Loucy (cell line): ENCODE results near the gene TYW3.

ENCODE experiments used
- H2AFZ ChIP-seq: fragments of 200-600 bp; sonication (generic); 2 replicates; pipeline ENCODE4 v1.6.0; 2016; ENCODE audit warnings: antibody characterized with exemption, mild to moderate bottlenecking, low read length, moderate library complexity
- H3F3A ChIP-seq: fragments of 200-600 bp; 2 replicates; pipeline ENCODE4 v1.6.0; 2016; ENCODE audit warnings: antibody characterized with exemption, low read depth, mild to moderate bottlenecking
- H3K27me3 ChIP-seq: fragments of 200-600 bp; sonication (generic); 2 replicates; pipeline ENCODE4 v1.6.1; 2014; ENCODE audit warnings: low read length, mild to moderate bottlenecking; ENCODE audit not compliant: insufficient read depth, poor library complexity, severe bottlenecking
- H3K36me3 ChIP-seq: fragments of 200-600 bp; sonication (generic); 2 replicates; pipeline ENCODE4 v1.6.1; 2016; ENCODE audit warnings: low read length; ENCODE audit not compliant: insufficient read depth
- H3K4me1 ChIP-seq: fragments of 200-600 bp; sonication (generic); 2 replicates; pipeline ENCODE4 v1.5.1; 2014; ENCODE audit warnings: low read length, mild to moderate bottlenecking; ENCODE audit not compliant: insufficient read depth, poor library complexity, severe bottlenecking
- H3K4me2 ChIP-seq: fragments of 200-600 bp; sonication (generic); 2 replicates; pipeline ENCODE4 v1.6.0; 2014; ENCODE audit warnings: antibody characterized with exemption, low read length, low read depth, mild to moderate bottlenecking; ENCODE audit not compliant: poor library complexity, severe bottlenecking
- H3K4me3 ChIP-seq: fragments of 200-600 bp; sonication (generic); 2 replicates; pipeline ENCODE4 v1.5.1; 2014; ENCODE audit warnings: low read length, mild to moderate bottlenecking, mixed read lengths; ENCODE audit not compliant: poor library complexity, severe bottlenecking
- H3K79me2 ChIP-seq: fragments of 200-600 bp; sonication (generic); 2 replicates; pipeline ENCODE4 v1.6.1; 2014; ENCODE audit warnings: low read length; ENCODE audit not compliant: insufficient read depth
- H3K9ac ChIP-seq: fragments of 200-600 bp; sonication (generic); 2 replicates; pipeline ENCODE4 v1.6.0; 2014; ENCODE audit warnings: mild to moderate bottlenecking, low read depth, low read length, moderate library complexity; ENCODE audit not compliant: poor library complexity, severe bottlenecking
- H3K9me2 ChIP-seq: fragments of 200-600 bp; sonication (generic); replicated peaks from 2 replicates; pipeline ENCODE4 v1.6.1; 2016; ENCODE audit warnings: low read depth, low read length, mixed read lengths
- H3K9me3 ChIP-seq: fragments of 200-600 bp; sonication (generic); 2 replicates; pipeline ENCODE4 v1.6.1; 2014; ENCODE audit warnings: mild to moderate bottlenecking, antibody characterized with exemption, low read length, low read depth; ENCODE audit not compliant: insufficient read depth
- H4K20me1 ChIP-seq: fragments of 200-600 bp; sonication (generic); 2 replicates; pipeline ENCODE4 v1.6.0; 2014; ENCODE audit warnings: antibody characterized with exemption, low read length, mild to moderate bottlenecking; ENCODE audit not compliant: insufficient read depth, poor library complexity, severe bottlenecking
- EZH2phosphoT487 ChIP-seq: fragments of 200-600 bp; IDR thresholded peaks from 2 replicates; pipeline ENCODE4 v1.6.1; 2018; ENCODE audit warnings: antibody characterized with exemption, mild to moderate bottlenecking, moderate library complexity, borderline replicate concordance
- TF ChIP-seq, protein P1 (sequence below): fragments of 200-600 bp; sonication (generic); conservative IDR thresholded peaks from 2 replicates; pipeline ENCODE4 v1.5.1; 2014; ENCODE audit warnings: mild to moderate bottlenecking, antibody characterized with exemption, low read length

Gene TYW3

GRCh38 chr1:74772945-74773344 is 40.0 kb downstream of the TYW3 start:
- Histone ChIP-seq H3K9ac (no peak overlapping the region), H3K4me2 (peak overlapping the region; percentile 2), H4K20me1 (no peaks in the 10 kb centered on the region), H3K9me2 (no peaks in the 10 kb centered on the region), H3K27me3 (no peaks in the 10 kb centered on the region), H3K36me3 (no peaks in the 10 kb centered on the region), H3K79me2 (no peaks in the 10 kb centered on the region), H3F3A (no peaks in the 10 kb centered on the region), H3K4me1 (peaks cover 5% of the 10 kb centered on the region), H3K4me3 (no peak overlapping the region), H3K9me3 (no peaks in the 10 kb centered on the region), H2AFZ (peak overlapping the region; percentile 59)
- TF ChIP-seq, protein P1, sequence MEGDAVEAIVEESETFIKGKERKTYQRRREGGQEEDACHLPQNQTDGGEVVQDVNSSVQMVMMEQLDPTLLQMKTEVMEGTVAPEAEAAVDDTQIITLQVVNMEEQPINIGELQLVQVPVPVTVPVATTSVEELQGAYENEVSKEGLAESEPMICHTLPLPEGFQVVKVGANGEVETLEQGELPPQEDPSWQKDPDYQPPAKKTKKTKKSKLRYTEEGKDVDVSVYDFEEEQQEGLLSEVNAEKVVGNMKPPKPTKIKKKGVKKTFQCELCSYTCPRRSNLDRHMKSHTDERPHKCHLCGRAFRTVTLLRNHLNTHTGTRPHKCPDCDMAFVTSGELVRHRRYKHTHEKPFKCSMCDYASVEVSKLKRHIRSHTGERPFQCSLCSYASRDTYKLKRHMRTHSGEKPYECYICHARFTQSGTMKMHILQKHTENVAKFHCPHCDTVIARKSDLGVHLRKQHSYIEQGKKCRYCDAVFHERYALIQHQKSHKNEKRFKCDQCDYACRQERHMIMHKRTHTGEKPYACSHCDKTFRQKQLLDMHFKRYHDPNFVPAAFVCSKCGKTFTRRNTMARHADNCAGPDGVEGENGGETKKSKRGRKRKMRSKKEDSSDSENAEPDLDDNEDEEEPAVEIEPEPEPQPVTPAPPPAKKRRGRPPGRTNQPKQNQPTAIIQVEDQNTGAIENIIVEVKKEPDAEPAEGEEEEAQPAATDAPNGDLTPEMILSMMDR = no peak
- TF ChIP-seq EZH2phosphoT487 = no peak

DNA sequence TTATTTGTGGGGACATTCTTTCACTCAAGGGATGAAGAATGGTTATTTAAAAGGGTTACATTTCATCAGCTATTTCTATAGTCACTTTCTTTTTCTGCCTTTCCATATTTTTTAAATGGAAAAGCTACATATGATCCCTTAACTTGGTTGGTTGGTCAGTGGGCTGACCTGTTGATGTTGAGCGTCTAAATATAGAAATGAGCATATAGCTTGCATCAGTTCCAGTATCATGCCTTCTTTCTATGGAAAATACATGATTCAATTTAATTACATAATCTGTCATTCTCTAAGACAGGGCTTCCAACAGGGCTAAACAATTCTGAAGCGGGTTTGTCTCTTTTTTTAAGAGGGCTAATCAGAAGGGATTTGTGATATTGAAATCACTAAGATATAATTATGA is 40.6 kb downstream of the TYW3 start:
- Histone ChIP-seq H3K4me1 (peaks cover 5% of the 10 kb centered on the region), H3K27me3 (no peaks in the 10 kb centered on the region), H3F3A (no peaks in the 10 kb centered on the region), H4K20me1 (no peaks in the 10 kb centered on the region), H3K79me2 (no peaks in the 10 kb centered on the region), H3K36me3 (no peaks in the 10 kb centered on the region), H3K9ac (no peak overlapping the region), H3K4me2 (no peak overlapping the region), H3K9me2 (no peaks in the 10 kb centered on the region), H3K4me3 (no peak overlapping the region), H3K9me3 (no peaks in the 10 kb centered on the region), H2AFZ (peak overlapping the region; percentile 59)
- TF ChIP-seq, protein P1 = no peak
- no peak for TF ChIP-seq EZH2phosphoT487

GRCh38 chr1:74775735-74776134 is 42.8 kb downstream of the TYW3 start:
- H3F3A ChIP-seq = no peaks in the 10 kb centered on the region
- H3K36me3 ChIP-seq = no peaks in the 10 kb centered on the region
- H3K9me2 ChIP-seq = no peaks in the 10 kb centered on the region
- H3K9me3 ChIP-seq = no peaks in the 10 kb centered on the region
- H2AFZ ChIP-seq = peak overlapping the region; percentile 70; the same call in 1 of the 2 replicates
- no peak overlapping the region for H3K4me3 ChIP-seq
- H3K79me2 ChIP-seq = no peaks in the 10 kb centered on the region
- no peak overlapping the region for H3K9ac ChIP-seq
- peaks cover 5% of the 10 kb centered on the region for H3K4me1 ChIP-seq
- H4K20me1 ChIP-seq = no peaks in the 10 kb centered on the region
- TF ChIP-seq, protein P1 = peak; percentile 55
- no peak for TF ChIP-seq EZH2phosphoT487
- H3K4me2 ChIP-seq = no peak overlapping the region
- H3K27me3 ChIP-seq = no peaks in the 10 kb centered on the region
